HG03520 (cell line): ENCODE measurements around the gene ZNF451.
"Not testable (repeated sequence)": the region's sequence is repeated elsewhere in the genome, so short reads cannot be mapped to it uniquely, and the experiment has no call there.

ENCODE experiments used
- ATAC-seq: cut with Tn5 transposase; IDR thresholded peaks from one replicate; pipeline ENCODE4 v1.9.1; 2021; ENCODE audit warnings: mild to moderate bottlenecking, moderate library complexity; ENCODE audit not compliant: unreplicated experiment

The ZNF451 gene, protein sequence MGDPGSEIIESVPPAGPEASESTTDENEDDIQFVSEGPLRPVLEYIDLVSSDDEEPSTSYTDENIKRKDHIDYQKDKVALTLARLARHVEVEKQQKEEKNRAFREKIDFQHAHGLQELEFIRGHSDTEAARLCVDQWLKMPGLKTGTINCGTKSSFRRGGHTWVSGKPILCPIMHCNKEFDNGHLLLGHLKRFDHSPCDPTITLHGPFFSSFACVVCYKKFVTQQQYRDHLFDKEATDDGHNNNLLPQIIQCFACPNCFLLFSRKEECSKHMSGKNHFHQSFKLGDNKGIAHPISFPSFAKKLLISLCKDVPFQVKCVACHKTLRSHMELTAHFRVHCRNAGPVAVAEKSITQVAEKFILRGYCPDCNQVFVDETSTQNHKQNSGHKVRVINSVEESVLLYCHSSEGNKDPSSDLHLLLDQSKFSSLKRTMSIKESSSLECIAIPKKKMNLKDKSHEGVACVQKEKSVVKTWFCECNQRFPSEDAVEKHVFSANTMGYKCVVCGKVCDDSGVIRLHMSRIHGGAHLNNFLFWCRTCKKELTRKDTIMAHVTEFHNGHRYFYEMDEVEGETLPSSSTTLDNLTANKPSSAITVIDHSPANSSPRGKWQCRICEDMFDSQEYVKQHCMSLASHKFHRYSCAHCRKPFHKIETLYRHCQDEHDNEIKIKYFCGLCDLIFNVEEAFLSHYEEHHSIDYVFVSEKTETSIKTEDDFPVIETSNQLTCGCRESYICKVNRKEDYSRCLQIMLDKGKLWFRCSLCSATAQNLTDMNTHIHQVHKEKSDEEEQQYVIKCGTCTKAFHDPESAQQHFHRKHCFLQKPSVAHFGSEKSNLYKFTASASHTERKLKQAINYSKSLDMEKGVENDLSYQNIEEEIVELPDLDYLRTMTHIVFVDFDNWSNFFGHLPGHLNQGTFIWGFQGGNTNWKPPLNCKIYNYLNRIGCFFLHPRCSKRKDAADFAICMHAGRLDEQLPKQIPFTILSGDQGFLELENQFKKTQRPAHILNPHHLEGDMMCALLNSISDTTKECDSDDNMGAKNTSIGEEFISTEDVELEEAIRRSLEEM

DNA sequence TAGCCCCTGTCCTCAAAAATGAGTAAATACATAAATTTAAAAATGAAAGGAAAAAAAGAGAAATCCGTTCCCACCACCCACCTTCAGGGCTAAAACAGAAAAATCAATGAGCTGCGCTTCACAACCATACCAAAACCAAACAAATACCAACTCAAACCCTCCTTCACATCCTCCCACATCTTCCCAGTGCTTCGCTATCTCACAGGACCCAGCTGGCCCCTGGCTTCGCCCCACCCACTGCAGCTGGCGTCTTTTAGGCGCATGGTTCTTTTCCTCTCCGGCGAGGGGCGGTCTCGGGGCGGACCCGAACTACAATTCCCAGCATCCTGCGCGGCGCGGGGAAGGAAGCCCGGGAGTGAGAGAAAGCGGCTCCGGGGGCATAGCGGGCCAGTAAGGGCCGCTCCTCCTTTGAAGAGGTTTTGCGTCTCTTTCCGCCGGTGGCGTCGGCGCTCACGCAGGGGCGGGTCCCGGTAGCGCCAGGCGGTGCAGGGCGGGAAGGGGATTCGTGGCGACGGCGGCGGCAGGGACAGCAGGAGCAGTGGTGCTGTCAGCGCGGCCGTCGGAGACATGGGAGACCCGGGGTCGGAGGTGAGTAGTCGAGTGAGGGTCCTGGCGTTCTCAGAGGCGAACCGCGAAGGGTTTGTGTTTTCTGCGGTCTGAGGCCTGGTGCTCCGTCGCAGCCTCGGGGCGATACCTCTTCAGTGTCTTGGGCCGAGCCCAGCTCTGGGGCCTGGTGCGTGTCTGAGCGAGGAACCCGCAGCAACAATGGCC lies at the start of gene ZNF451:
Gene ZNF451, plus strand, starts transcription at position 502 of the 771 bp plus-strand sequence. Its CDS starts 66 bp downstream, at position 568.
- peak; percentile 92 for ATAC-seq

- not testable (repeated sequence) for ATAC-seq
These were observed 45.9 kb upstream of the ZNF451 start for GRCh38 chr6:57044061-57044460.

GRCh38 chr6:57044568-57044967 lies 45.4 kb upstream of the ZNF451 start:
- no peak for ATAC-seq

DNA sequence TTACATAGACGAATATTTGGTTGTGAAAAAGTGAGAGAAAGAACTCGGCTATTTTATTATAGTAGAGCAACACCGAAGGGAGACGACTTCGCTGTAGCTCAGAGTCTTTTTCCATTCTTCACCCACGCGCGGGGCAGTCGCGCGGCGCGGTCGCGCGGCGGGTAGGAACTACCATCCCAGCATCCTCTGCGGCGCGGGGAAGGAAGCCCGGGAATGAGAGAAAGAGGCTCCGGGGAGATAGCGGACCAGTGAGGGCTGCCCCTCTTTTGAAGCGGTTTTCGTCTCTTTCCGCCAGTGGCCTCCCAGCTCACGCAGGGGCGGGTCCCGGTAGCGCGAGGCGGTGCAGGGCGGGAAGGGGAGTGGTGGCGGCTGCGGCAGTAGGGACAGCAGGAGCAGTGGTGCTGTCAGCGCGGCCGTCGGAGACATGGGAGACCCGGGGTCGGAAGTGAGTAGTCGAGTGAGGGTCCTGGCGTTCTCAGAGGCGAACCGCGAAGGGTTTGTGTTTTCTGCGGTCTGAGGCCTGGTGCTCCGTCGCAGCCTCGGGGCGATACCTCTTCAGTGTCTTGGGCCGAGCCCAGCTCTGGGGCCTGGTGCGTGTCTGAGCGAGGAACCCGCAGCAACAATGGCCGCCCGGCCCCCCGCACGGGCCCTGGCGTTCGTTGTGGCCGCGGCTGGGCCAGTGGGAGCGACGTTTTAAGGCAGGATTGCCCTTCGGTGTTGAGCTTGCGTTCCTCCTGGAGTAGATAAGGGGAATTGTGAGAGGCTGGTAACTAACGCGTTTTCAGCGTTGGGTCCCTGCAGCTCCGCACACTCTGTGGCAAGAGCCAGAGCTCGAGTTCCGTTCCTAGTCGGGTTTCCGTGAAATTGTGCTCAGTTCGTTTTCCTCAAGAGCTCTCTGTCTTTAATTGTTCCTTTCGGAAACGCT lies 43.4 kb upstream of the ZNF451 start, which contains the start of gene KIAA1586:
Gene KIAA1586, plus strand, starts transcription at position 362 of the 925 bp plus-strand sequence. Its CDS starts 63 bp downstream, at position 425.
- peak; percentile 87 for ATAC-seq

GRCh38 chr6:57047257-57047585 lies 42.8 kb upstream of the ZNF451 start:
- peak; percentile 16 for ATAC-seq

- not testable (repeated sequence) for ATAC-seq
These were observed 42.1 kb upstream of the ZNF451 start for GRCh38 chr6:57047859-57048258.

DNA sequence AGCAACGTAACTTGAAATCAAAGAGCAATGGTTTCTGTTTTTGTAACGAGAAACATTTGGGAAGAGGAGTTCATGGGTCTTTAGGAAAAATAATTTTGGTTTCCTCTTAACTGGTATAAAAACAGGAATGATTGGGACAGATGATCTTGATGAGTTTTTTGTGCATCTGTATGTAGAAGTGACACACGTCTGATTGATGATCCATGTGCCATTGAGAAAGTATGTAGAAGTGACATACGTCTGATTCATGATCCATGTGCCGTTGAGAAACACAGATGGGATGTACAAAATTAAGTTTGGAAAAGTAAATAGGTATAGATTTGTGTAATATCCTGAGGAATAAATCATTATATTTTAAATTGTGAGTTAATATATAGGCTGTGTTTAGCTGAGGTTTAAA lies 41.4 kb upstream of the ZNF451 start:
- ATAC-seq = no peak

- no peak for ATAC-seq
These were observed 26.1 kb upstream of the ZNF451 start for GRCh38 chr6:57063847-57064246.

DNA sequence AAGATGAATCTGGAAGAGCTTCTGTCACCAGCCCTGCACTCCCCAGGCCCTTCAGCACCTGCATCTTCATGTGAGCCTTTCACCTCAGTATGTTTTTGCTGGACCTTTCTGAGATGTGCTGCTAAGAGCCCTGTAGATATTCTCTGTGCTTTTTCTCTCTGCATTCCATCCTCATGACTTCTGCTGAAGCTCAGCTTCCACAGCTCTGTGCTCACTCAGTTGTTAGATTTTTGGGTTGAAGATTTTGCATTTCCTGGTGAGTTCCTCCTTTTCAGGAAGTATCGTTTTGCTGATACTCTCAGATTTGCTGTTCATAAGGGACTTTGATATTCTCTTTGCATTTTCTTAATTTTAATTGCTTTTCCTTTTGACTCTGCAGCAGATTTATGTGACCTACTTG lies 25.2 kb upstream of the ZNF451 start:
- ATAC-seq = no peak

DNA sequence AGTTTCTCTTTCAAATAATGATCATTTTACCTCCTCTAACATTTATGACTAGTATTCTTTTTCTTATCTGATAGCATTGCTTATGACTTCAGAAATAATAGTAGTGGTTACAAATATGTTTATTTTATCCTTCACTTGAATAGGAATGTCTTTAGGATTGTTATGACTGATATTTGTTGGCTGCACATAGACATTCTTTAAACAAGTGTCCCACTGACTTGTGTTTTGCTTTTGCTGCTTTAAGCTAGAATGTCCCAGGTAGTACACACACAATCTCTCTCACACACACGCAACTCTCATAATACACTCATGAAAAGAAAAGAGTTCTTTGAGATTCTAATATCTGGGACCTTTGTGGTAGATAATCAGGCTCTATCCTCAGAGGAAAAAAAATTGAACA lies 21.9 kb upstream of the ZNF451 start:
- no peak for ATAC-seq

- no peak for ATAC-seq
These were observed 20.8 kb upstream of the ZNF451 start for GRCh38 chr6:57069228-57069627.

DNA sequence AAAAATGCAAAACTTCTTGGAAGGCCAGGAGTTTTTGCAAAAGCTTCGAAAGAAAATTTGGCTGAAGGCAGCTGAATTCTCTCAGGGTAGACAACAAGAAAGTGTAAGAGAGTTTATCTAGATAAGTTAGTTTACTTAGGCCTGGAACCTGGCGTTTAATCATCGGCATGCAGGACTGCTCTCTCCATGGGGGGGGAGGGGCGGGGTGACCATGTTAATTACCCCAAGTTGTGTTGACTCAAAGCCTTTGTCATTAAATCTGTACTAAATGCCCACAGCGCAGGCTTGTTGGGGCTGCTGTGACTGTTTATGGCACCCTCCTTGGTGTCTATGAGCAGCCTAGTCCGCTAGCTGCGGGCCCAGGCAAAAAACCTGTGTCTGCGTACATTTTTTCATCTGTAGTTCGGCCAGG lies 20.1 kb upstream of the ZNF451 start:
- no peak for ATAC-seq

DNA sequence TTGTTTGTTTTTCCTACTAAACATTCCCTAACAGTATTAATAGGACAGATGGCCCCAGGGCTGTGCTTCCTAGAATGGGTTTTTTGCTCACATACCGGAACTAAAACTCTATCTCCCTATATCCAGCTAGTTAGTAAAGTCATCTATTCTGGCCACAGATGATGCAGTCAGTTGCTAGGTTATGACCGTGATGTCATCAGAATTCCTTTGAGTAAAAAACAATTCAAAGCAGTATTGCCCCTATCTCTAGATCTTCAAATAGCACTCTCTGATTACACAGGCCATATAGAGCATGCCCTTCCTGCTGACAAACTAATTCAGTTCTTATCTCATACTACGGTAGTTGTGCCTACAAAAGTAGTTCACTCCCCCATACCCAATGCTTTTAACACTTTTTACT lies 17.9 kb upstream of the ZNF451 start:
- ATAC-seq = no peak

DNA sequence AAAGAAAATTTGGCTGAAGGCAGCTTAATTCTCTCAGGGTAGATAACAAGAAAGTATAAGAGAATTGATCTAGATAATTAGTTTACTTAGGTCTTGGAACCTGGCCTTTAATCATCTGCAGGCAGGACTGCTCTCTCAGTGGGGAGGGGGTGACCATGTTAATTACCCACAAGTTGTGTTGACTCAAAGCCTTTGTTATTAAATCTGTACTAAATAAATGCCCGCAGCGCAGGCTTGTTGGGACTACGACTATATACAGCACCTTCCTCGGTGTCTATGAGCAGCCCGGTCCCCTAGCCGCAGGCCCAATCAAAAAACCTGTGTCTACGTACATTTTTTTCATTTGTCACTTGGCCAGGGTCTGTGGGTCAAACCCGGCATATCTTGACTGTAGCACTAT lies 15.6 kb upstream of the ZNF451 start:
- ATAC-seq = no peak

- no peak for ATAC-seq
These were observed 14.9 kb upstream of the ZNF451 start for GRCh38 chr6:57075092-57075491.

DNA sequence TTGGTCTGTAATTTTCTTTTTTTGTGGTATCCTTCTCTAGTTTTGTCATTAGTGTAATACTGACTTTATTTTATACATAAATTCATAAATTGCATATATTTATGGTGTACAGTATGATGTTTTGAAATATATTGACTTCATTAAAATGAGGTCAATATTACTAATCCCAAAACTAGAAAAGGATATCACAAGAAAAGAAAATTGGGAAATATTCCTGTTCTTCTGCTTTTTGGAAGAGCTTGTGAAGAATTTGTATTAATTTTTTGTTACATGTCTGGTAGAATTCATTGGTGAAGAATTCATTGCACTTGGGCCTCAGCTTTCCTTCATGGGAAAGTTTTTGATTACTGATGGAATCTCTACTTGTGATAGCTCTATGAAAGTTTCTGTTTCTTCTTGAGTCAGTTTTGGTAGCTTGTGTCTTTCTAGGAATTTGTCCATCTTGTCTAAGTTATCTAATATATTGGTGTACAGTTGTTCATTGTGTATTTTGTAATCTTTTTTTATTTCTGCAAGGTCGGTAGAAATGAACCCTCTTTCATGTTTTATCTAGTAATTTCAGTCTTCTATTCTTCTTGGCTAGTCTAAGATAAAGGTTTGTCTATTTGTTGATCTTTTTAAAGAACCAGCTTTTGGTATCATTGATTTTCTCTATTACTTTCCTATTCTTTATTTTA lies 11.3 kb upstream of the ZNF451 start:
- ATAC-seq = no peak

DNA sequence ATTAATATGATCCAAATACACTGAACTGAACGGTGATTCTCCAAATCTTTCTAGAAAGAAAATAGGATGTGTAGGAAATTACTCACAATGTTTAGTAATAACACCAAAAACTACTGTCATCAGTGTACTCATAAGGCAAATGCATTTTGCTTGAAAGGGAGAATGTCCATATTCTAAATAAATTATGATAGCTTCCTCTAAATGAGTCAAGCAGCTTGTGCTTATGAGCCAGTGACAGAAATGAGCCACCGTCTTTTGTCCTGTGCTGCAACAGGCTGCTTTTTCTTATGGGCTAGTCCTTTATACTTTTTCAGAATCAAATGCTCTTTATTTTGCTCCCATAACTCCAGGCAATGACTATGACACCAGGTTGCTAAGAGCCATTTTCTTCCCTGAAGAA lies 4.5 kb upstream of the ZNF451 start:
- no peak for ATAC-seq

- ATAC-seq = no peak
These were observed 3.1 kb upstream of the ZNF451 start for GRCh38 chr6:57086843-57087242.

DNA sequence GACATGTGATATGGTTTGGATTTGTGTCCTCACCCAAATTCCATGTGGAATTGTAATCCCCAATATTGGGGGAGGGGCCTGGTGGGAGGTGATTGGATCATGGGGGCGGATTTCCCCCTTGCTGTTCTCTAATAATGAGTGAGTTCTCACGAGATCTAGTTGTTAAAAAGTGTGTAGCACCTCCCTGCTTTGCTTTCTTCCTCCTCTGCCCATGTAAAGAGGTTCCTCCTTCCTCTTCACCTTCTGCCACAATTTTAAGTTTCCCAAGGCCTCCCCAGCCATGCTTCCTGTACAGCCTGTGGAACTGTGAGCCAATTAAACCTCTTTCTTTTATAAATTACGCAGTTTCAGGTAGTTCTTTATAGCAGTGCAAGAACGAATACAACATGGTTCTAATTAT lies 2.1 kb upstream of the ZNF451 start:
- ATAC-seq = no peak
